ENCODE data around the gene BCL2L14. TPM values are rescaled to one million over a fixed set of nuclear protein-coding genes. Genes with fewer than 3 reads are reported as not detected.
"Not testable (repeated sequence)": the region's sequence is repeated elsewhere in the genome, so short reads cannot be mapped to it uniquely, and the experiment has no call there.

Gene BCL2L14
- total and polyA plus RNA-seq, 9 of the 15 experiments (the other 6 are each of a cell fraction or from before 2014, with no cell fraction given) = not detected

DNA sequence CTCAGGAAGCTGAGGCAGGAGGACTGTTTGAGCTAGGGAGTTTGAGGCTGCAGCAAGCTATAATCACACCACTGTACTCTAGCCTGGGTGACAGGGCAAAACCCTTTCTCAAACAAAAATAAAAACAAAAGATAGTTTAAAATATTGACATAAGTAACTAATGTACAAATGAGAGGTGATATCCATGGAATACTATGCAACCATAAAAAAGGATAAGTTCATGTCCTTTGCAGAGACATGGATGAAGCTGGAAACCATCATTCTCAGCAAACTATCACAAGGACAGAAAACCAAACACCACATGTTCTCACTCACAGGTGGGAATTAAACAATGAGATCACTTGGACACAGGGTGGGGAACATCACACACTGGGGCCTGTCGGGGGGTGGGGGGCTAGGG is 73.8 kb downstream of the BCL2L14 start:
- FAIRE-seq = not testable (repeated sequence)
- 0% methylated on average over 1 of the region's 1 CpG for WGBS (ENCODE audit: insufficient coverage, low coverage, missing lambda C conversion rate)

GRCh38 chr12:12147111-12147510 is 76.4 kb downstream of the BCL2L14 start:
- FAIRE-seq = no peak
- POLR2A ChIA-PET = no interaction called here

More for the DNA sequence above, 73.8 kb downstream of the BCL2L14 start:
- peaks cover 24% of the 10 kb centered on the region; the same call in 1 of the 3 replicates for H3K36me3 ChIP-seq (ENCODE audit: control insufficient read depth, insufficient read depth, low read length)
- BruUV-seq (replicated peaks); H3K9me3 ChIP-seq (replicated peaks; ENCODE audit: control insufficient read depth, insufficient read depth, low read depth, low read length); H4K20me1 ChIP-seq (replicated peaks; ENCODE audit: control insufficient read depth, insufficient read depth, low read length); H2AFZ ChIP-seq (ENCODE audit: low read depth, low read length); H3K9ac ChIP-seq (ENCODE audit: insufficient read depth in 1 of 2, low read depth in 2 of 2, low read length in 2 of 2); POLR2A ChIA-PET; H3K4me3 ChIP-seq; CTCF ChIA-PET (ENCODE audit: low intra/inter-chr PET ratio); in situ Hi-C loops (cut with MboI); H3K27me3 ChIP-seq (ENCODE audit: control insufficient read depth in 2 of 2, insufficient read depth in 2 of 2, low read length in 2 of 2); H3K79me2 ChIP-seq (ENCODE audit: control insufficient read depth, insufficient read depth, low read length); H3K4me1 ChIP-seq (replicated peaks in 1 of 2; ENCODE audit: control insufficient read depth in 2 of 2, insufficient read depth in 2 of 2, low read length in 2 of 2); H3K9me1 ChIP-seq (ENCODE audit: control insufficient read depth, insufficient read depth, low read length); intact Hi-C loops (cut with micrococcal nuclease); H3K4me2 ChIP-seq (ENCODE audit: insufficient read depth, low read length); ATAC-seq; DNase-seq (ENCODE audit: extremely low read depth in 1 of 4, low spot score in 3 of 4); H3K27ac ChIP-seq (ENCODE audit: extremely low read depth, low read depth, low read length): not testable (repeated sequence)
- TF ChIP-seq ZNF146 (CRISPR knock-in tag; IDR thresholded peaks at IDR 0.05; ENCODE audit: unreplicated experiment) = peak; percentile 52

More at GRCh38 chr12:12147111-12147510, 76.4 kb downstream of the BCL2L14 start:
- TF ChIP-seq, protein P1, sequence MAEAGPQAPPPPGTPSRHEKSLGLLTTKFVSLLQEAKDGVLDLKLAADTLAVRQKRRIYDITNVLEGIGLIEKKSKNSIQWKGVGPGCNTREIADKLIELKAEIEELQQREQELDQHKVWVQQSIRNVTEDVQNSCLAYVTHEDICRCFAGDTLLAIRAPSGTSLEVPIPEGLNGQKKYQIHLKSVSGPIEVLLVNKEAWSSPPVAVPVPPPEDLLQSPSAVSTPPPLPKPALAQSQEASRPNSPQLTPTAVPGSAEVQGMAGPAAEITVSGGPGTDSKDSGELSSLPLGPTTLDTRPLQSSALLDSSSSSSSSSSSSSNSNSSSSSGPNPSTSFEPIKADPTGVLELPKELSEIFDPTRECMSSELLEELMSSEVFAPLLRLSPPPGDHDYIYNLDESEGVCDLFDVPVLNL (CRISPR knock-in tag; IDR thresholded peaks at IDR 0.05; ENCODE audit: low read depth) = no peak
- TF ChIP-seq CTCFL (IDR thresholded peaks at IDR 0.05; ENCODE audit: borderline replicate concordance, insufficient read depth, low read depth, low read length, poor library complexity, severe bottlenecking) = no peak
- TF ChIP-seq, protein P2, sequence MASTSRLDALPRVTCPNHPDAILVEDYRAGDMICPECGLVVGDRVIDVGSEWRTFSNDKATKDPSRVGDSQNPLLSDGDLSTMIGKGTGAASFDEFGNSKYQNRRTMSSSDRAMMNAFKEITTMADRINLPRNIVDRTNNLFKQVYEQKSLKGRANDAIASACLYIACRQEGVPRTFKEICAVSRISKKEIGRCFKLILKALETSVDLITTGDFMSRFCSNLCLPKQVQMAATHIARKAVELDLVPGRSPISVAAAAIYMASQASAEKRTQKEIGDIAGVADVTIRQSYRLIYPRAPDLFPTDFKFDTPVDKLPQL (IDR thresholded peaks at IDR 0.05; ENCODE audit: extremely low read depth, insufficient read length) = no peak
- no peak for TF ChIP-seq RBM39 (optimal IDR thresholded peaks at IDR 0.05; ENCODE audit: low read depth, low read length)
- no peak for TF ChIP-seq POLR2AphosphoS5 (IDR thresholded peaks at IDR 0.05; ENCODE audit: control insufficient read depth, insufficient read depth, low read depth, low read length)
- TF ChIP-seq, protein P3, sequence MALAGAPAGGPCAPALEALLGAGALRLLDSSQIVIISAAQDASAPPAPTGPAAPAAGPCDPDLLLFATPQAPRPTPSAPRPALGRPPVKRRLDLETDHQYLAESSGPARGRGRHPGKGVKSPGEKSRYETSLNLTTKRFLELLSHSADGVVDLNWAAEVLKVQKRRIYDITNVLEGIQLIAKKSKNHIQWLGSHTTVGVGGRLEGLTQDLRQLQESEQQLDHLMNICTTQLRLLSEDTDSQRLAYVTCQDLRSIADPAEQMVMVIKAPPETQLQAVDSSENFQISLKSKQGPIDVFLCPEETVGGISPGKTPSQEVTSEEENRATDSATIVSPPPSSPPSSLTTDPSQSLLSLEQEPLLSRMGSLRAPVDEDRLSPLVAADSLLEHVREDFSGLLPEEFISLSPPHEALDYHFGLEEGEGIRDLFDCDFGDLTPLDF (CRISPR knock-in tag; IDR thresholded peaks at IDR 0.05) = no peak
- TF ChIP-seq FOXM1 (IDR thresholded peaks at IDR 0.05; ENCODE audit: low read depth) = no peak
- no peak for TF ChIP-seq FOXM1 (CRISPR knock-in tag; IDR thresholded peaks at IDR 0.05; ENCODE audit: low read depth)
- TF ChIP-seq GTF2E2 (tag; IDR thresholded peaks at IDR 0.05) = no peak
- Histone ChIP-seq H2AFZ (ENCODE audit: low read depth, low read length) (no peak overlapping the region), H3K27me3 (ENCODE audit: control insufficient read depth in 2 of 2, insufficient read depth in 2 of 2, low read length in 2 of 2) (no peaks in the 10 kb centered on the region), H3K9me3 (replicated peaks; ENCODE audit: control insufficient read depth, insufficient read depth, low read depth, low read length) (no peaks in the 10 kb centered on the region), H3K79me2 (ENCODE audit: control insufficient read depth, insufficient read depth, low read length) (no peaks in the 10 kb centered on the region), H4K20me1 (replicated peaks; ENCODE audit: control insufficient read depth, insufficient read depth, low read length) (no peaks in the 10 kb centered on the region), H3K4me2 (ENCODE audit: insufficient read depth, low read length) (no peak overlapping the region), H3K9ac (ENCODE audit: insufficient read depth in 1 of 2, low read depth in 2 of 2, low read length in 2 of 2) (no peak overlapping the region), H3K27ac (ENCODE audit: extremely low read depth, low read depth, low read length) (no peak overlapping the region), H3K4me1 (replicated peaks in 1 of 2; ENCODE audit: control insufficient read depth in 2 of 2, insufficient read depth in 2 of 2, low read length in 2 of 2) (no peaks in the 10 kb centered on the region), H3K36me3 (ENCODE audit: control insufficient read depth, insufficient read depth, low read length) (peaks cover 33% of the 10 kb centered on the region; the same call in 2 of the 3 replicates), H3K9me1 (ENCODE audit: control insufficient read depth, insufficient read depth, low read length) (no peaks in the 10 kb centered on the region), H3K4me3 (no peak overlapping the region)
- ATAC-seq = no peak
- intact Hi-C loops (cut with micrococcal nuclease) = no loop called here
- 92% methylated on average over 5 of the region's 6 CpGs for WGBS (ENCODE audit: insufficient coverage, low coverage, missing lambda C conversion rate)
- in situ Hi-C loops (cut with MboI) = no loop called here
- no TSS peak for BruUV-seq (replicated peaks)
- CTCF ChIA-PET (ENCODE audit: low intra/inter-chr PET ratio) = no interaction called here
- DNase-seq (ENCODE audit: extremely low read depth in 1 of 4, low spot score in 3 of 4) = no peak

Data from K562 (cell line).